ENCODE results near the gene TMEM201.

The TMEM201 gene

DNA sequence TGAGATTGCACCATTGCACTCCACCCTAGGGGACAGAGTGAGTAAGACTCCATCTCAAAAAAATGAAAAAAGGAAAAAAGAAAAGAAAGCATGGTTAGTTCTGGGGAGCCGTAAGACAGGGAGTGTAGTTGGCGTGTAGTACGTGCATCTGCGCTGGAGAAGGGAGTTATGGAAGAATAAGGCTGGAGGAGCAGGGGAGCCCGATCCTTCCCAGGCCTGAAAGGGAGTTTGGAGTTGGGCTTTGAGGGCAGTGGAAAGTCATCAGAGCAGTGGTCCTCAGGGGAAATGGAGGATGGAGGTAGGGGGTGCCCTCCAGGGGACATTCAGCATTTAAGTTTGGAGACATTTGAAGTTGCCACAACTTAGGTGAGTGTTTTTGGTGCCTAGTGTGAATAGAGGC lies 11.3 kb upstream of the TMEM201 start:
- DNase-seq (ENCODE audit: low read depth): no peak

GRCh38 chr1:9580942-9581341 lies 7.8 kb upstream of the TMEM201 start:
- DNase-seq (ENCODE audit: low read depth): no peak

- no peak for DNase-seq (ENCODE audit: low read depth)
Measured at GRCh38 chr1:9586147-9586766, 2.5 kb upstream of the TMEM201 start.

DNA sequence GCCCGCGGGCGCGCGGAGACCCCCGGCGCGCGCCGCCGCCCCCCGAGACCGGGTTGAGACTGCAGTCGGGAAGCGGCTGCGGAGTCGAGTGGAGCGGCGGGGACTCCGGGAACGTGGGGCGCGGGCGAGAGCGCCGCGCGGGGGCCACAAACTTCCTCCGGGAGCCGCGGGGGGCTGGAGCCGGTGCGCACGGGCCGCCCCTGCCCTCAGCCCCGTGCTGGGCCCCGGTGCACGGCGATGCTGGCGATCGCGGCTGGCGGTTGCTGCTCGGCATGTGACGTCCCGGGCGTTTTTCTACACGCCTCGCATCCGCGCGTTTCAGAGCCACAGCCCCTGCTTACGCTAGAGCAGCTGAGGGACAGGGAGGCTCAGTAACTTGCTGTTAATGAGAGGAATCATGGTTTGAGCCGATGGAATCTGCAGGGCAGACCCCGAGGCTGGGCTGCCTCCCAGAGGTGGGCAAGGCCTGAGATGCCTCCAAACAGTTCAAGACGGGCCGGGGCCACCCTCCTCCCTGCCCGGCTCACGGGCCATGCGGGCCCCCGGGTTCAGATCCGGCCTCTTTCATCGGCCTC lies 520 bp downstream of the TMEM201 start:
- DNase-seq (ENCODE audit: low read depth): no peak

- no peak for DNase-seq (ENCODE audit: low read depth)
Measured at GRCh38 chr1:9589719-9590157, 1.0 kb downstream of the TMEM201 start.

DNA sequence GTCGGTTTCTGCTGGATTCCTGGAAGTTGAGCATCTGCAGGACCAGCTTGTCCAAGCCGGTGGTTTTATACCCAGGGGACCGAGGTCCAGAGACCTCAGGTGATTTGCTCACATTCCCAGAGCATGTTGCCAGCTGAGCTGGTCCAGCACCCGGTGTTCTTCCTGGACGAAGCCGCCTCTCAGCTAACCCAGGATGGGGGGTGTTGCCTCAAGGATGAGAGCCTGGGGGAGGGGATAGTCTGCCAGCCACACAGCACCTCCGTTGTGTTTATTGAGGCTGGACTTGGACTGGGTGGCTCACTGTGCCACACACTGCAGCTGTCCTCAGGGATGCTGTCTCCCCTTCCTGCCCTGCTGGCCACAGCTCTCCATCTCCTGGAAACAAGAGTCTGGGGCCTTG lies 1.5 kb downstream of the TMEM201 start:
- DNase-seq (ENCODE audit: low read depth): no peak

DNA sequence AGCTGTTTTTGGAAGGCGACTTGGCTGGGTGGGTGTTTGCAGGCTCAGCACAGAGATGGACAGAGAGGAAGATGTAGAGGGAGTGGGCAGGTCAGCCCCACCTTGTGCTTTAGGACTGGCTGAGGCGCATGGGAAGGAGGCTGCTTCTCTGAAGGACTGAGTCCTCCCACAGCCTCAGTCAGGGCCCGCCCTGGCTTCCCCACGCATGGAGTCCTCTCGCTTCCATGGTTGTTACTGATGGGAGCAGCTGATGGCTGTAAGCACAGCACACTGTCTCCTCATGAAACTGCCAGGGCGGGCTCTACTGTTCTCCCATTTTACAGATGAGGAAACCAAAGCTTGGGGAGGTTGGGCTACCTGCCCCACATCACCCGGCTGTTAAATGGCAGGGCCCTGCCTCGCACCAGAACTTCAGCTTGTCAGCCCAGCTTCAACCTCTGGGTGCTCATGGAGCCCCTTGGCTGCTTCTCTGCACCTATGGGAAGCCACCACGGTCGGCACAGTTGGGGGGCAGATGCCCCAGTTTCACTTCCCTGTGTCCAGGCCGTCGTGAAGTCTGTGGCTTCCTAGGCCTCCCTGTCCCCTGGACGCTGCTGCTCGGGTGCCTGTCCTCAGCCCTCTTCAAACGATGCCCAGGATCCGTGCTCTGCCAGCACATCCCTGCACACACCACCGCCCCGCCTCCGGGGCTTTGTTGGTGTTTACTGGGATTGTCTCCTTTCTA lies 2.4 kb downstream of the TMEM201 start:
- DNase-seq (ENCODE audit: low read depth): no peak

GRCh38 chr1:9591669-9592509 lies 3.2 kb downstream of the TMEM201 start:
- no peak for DNase-seq (ENCODE audit: low read depth)

DNA sequence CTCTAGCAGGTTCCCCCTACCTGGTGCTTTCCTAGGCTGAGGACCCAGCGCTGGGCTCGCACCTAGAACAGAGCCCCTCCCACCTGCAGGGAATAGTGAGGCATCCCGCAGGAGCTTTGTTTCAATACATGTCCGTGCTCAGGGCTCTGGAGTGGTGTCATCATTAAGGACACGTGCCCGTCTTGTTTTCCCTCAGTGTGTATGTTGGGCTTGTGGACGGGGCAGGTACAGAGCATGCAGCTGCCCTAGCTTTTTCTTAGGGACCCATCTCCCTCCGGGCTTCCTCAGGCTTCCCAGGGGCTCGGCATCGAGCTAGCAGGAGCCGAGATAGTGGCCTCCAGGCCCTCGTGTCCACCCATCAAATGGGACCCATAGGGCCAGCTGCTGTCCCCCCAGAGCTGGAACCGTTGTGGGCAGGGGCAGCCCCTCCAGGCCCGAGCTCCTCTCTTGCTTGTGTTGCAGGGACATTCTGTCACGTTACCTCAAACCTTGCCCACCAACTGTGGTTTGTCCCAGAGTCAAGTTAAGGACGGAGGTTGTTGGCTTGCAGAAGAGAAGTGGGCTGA lies 3.9 kb downstream of the TMEM201 start:
- no peak for DNase-seq (ENCODE audit: low read depth)

DNA sequence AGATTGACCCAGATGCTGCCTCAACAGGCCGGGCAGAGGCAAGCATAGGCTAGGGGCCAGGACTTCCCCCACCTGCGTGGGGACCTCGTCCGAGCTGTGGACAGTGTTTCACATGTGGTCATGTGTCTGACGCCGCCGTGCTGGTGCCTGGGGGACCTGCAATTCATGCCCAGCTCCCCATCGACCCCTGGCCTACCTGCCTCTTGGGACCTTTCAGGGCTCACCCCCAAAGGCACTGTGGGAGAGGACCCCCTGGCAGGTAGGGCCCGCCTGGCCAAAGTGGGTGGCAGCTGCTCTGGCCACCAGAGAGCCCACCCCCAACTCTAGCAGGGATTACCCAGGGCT lies 4.4 kb downstream of the TMEM201 start:
- DNase-seq (ENCODE audit: low read depth): no peak

DNA sequence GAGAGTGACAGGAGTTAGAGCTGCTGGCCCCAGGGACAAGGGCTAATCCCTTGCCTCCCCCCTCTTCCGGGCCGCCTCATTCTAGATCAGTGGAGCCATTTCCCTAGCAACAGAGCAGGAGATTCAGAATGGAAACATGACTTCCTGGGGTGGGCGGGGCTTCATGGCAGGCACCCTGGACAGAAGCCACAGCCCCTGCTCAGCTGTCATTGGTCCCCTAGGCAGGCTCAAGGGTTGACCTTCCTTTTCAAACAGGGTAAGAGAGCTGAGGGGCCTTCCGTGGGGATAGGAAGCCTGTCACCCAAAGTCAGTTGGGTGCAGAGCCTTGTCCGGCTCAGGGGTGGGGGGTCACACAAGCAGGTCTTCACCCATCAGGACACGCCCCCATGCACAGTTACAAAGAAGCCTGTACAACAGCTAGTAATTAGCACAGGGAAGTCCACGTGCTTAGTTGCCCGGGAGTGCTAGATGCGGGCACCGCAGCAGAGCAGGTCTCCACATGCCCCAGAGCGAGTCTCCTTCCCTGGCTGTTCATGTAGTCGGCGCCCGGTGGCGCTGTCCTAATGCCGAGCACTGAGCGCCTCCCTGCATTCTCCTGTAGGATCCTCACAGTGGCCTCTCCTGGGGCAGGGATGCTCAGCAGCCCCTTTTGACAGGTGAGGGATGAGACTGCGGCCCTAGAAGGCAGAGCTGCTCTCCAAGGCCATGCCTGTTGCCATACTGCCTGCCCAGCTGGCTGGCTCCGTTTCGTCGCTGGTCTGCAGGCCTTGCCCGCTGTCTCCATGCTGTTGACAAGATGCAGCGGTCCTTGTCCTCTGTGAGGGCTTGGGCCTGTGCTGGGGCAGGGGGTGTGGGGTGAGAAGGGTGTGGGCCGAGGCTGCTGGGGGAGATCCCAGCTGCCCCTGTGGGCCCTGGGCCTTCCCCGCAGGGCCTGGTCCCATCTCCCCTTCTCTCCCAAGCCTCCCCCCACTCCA lies 5.1 kb downstream of the TMEM201 start:
- no peak for DNase-seq (ENCODE audit: low read depth)

DNA sequence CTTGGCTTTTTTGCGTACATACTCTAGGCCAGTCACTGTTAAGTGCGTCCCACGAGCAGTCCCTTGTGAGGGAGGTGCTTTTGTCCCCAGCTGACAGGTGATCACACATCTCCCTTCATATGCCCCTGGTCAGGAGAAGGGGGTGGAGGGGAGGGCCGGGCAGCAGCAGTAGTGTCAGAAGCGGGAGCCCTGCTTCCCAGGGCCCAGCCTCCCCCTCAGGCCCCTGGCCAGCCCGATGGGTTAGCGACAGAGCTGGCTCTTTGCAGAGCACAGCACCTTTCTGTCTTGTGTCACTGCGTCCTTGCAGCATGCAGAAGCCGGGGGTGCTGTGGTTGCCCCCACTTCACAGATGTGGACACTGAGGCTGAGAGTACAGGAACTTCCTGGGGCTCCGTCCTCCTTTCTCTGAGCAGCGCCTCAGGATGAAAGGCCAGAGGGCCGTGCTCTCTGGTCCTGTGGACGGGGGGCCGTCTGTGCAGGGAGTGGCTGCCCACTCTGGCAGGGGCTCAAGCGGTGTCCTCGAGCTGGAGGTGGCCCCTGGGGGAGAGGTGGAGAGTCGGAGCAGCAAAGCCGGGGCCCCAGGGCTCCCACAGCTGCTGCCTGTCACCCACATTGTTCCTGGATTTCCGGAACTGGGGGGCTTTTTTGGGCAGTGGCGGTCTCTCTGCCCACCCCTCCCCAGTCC lies 5.9 kb downstream of the TMEM201 start:
- no peak for DNase-seq (ENCODE audit: low read depth)

DNA sequence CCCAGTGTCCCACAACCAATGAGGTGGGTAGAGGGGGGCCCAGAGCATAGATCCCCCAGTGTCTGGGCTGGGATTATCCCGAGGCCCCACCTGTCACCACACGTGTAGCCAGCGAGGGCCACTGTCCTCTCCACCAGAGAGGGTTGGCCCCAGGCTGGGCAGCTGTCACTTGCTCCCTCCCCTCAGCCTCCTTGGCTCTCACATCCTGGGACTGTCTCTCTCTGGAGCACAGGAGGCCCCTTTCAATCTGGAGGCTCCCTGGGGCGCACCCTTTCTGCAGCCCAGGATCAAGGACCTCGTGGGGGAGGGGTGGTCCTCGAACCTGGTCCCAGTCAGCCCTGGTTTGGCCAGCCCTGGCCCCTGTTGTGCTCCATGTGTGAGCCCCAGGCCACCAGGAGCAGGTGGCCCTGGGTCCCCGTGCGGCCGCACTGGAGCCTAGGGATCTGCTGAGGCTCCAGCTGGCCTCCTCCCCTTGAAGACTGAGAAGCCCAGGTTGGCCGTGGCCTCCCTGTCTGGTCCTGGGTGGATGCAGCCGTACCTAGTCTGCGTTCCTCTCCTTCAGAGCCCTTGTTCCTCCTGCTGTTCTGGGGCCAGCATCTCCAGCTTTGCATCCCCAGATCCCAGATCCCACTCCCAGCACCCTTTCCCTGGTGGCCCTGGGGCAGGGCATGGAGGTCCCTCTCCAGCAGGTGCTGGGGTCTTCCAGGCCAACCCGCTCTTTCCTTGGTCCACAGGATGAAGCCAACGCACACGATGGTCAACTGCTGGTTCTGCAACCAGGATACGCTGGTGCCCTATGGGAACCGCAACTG lies 6.7 kb downstream of the TMEM201 start:
- DNase-seq (ENCODE audit: low read depth): no peak

DNA sequence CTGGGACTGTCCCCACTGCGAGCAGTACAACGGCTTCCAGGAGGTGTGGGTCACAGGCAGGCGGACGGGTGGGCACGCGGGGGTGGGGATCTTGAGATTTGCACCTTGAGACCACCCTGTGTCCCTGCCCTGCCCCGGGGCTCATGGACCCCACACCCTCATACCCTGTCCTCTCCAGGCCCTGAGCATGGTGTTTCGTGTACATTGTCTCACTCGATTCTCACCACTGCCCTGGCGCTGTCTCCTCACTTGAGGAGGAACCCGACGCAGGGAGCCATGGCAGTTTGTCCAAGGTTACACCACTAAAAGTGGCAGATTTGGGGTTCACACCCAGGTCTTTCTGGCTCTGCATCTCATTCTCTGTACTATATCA lies 7.2 kb downstream of the TMEM201 start:
- DNase-seq (ENCODE audit: low read depth): no peak

DNA sequence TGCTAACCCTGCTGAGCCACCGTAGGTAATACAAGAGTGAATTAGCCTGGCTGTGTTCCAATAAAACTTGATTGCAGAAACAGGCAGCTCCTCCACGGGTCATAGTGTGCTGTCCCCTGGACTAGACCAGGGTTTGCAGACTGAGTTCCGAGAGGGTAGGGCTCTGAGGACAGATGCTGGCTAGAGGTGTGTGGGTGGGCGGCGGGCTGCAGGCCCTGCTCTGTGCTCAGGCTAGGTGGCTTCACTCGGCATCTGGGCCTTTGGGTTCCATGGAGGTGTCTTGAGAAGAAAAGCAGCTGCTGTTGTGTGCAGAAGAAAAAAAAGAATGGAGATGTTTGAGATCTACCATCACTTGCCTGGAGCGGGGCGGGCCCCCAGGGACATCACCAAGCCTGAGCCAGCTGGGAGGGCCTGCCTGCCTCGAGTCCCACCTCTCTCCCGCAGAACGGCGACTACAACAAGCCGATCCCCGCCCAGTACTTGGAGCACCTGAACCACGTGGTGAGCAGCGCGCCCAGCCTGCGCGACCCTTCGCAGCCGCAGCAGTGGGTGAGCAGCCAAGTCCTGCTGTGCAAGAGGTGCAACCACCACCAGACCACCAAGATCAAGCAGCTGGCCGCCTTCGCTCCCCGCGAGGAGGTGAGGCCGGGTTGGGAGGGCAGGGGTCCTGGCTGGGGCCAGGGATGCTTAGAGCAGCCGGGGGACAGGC lies 7.9 kb downstream of the TMEM201 start:
- no peak for DNase-seq (ENCODE audit: low read depth)

GRCh38 chr1:9597361-9598315 lies 8.9 kb downstream of the TMEM201 start:
- no peak for DNase-seq (ENCODE audit: low read depth)

- DNase-seq (ENCODE audit: low read depth): no peak
Measured at GRCh38 chr1:9598316-9598700, 9.6 kb downstream of the TMEM201 start.

DNA sequence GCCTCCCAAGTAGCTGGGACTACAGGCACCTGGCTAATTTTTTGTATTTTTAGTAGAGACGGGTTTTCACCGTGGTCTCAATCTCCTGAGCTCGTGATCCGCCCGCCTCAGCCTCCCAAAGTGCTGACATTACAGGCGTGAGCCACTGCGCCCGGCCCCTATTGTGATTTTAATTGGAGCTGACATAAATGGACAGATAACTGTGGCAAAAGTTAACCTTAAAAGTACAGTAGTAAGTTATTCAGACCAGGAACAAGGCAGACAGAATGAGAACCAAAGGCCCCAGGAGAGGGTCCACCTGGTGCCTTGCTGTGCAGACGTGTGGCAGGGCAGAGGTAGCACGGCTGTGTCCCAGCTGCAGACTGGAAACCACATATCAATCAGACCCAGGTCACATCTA lies 11.0 kb downstream of the TMEM201 start:
- no peak for DNase-seq (ENCODE audit: low read depth)
